Stimulated activated naive CD8-positive, alpha-beta T cell treated with anti-CD3 and anti-CD28 coated beads, Interleukin-15, Interleukin-2, amounts not matched to agents 100 ng/mL and 50 ng/mL, for 24 hours (primary cell): ENCODE data around the gene NFKB1.
"Not testable (repeated sequence)": the region's sequence is repeated elsewhere in the genome, so short reads cannot be mapped to it uniquely, and the experiment has no call there.

Experiments
- H3K27ac Mint-ChIP-seq: one replicate; pipeline ENCODE4 v1.8.0; 2021; ENCODE audit warnings: mild to moderate bottlenecking, mixed read lengths
- H3K27me3 Mint-ChIP-seq: one replicate; pipeline ENCODE4 v1.8.0; 2021; ENCODE audit warnings: mixed read lengths
- H3K36me3 Mint-ChIP-seq: one replicate; pipeline ENCODE4 v1.8.0; 2021; ENCODE audit warnings: low read depth, mixed read lengths
- H3K4me1 Mint-ChIP-seq: one replicate; pipeline ENCODE4 v1.8.0; 2021; ENCODE audit warnings: low read depth, mixed read lengths
- H3K4me3 Mint-ChIP-seq: one replicate; pipeline ENCODE4 v1.8.0; 2021; ENCODE audit warnings: mild to moderate bottlenecking, mixed read lengths
- H3K9me3 Mint-ChIP-seq: one replicate; pipeline ENCODE4 v1.8.0; 2021; ENCODE audit warnings: mixed read lengths

Gene NFKB1

DNA sequence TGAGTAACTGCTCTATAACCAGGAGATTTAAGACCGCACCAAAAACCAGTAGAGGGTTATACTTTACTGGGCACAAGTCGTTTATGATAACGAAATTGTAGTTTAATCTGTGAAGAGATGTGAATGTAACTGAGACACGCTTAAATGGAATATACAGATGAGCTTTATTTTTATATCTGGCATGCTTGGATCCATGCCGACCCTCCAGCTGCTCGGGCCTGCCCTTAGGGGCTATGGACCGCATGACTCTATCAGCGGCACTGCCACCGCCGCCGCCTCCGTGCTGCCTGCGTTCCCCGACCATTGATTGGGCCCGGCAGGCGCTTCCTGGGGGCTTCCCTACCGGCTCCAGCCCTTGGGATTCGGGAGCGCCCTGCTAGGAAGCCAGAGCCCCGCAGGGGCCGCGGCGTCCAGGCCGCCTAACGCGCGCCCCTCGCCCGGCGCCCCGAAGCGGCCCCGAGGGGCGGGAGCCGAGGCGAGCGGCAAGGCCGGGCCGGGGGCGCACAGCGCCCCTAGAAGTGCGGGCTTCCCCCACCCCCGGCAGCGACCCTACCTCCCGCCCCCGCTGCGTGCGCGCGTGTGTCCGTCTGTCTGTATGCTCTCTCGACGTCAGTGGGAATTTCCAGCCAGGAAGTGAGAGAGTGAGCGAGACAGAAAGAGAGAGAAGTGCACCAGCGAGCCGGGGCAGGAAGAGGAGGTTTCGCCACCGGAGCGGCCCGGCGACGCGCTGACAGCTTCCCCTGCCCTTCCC, at the start of gene NFKB1:
Gene NFKB1 (plus strand): TSS at position 664 of the 751 bp plus-strand sequence. CDS start 24,160 bp downstream, outside the sequence.
- H3K4me1 Mint-ChIP-seq, result peaks cover 45% of the 10 kb centered on the region
- no peaks in the 10 kb centered on the region for H3K27me3 Mint-ChIP-seq
- H3K9me3 Mint-ChIP-seq, result peaks cover 9% of the 10 kb centered on the region
- H3K27ac Mint-ChIP-seq, result peak within 1 kb of the TSS; percentile 94
- peaks cover 44% of the 10 kb centered on the region for H3K36me3 Mint-ChIP-seq
- peak within 1 kb of the TSS; percentile 97 for H3K4me3 Mint-ChIP-seq

DNA sequence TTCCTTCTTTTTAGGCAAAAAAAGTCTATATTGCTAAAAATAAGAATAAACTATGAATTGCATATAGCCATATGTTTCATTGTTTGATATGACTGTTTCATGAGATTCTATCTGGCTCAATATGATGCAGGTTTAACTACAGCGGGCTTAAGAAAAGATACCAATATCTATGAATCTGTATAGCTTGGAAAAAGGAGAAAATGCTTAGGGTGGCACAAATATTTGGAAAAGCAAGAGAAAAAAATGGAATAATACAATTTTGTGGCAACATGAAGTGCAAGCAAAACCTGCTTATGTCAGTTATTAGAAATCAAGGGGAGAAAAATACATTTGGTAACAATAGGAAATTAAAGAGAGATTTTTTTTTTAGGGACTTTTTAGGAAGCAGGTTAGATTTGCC, 48.3 kb upstream of the NFKB1 start:
- H3K36me3 Mint-ChIP-seq, result no peaks in the 10 kb centered on the region
- peak overlapping the region; percentile 65 for H3K27ac Mint-ChIP-seq
- H3K4me3 Mint-ChIP-seq, result no peak overlapping the region
- peaks cover 65% of the 10 kb centered on the region for H3K4me1 Mint-ChIP-seq
- no peaks in the 10 kb centered on the region for H3K9me3 Mint-ChIP-seq
- no peaks in the 10 kb centered on the region for H3K27me3 Mint-ChIP-seq

DNA sequence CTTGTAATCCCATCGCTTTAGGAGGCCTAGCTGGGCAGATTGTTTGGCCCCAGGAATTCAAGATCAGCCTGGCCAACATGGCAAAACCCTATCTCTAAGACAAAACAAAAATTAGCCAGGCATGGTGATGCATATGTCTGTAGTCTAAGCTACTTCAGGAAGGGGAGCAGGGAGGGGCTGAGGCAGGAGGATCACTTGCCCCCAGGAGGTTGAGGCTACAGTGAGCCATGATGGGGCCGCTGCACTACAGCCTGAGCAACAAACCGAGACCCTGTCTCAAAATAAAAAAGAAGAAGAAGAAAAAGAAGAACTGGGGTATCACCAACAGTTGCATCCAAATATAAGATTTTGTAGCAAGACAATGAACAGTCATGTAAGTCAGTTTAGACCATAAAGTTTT, 47.3 kb upstream of the NFKB1 start:
- no peak overlapping the region for H3K4me3 Mint-ChIP-seq
- no peaks in the 10 kb centered on the region for H3K9me3 Mint-ChIP-seq
- no peaks in the 10 kb centered on the region for H3K36me3 Mint-ChIP-seq
- H3K27me3 Mint-ChIP-seq, result no peaks in the 10 kb centered on the region
- H3K27ac Mint-ChIP-seq, result no peak overlapping the region
- H3K4me1 Mint-ChIP-seq, result peaks cover 59% of the 10 kb centered on the region

- H3K36me3 Mint-ChIP-seq, result no peaks in the 10 kb centered on the region
- no peaks in the 10 kb centered on the region for H3K9me3 Mint-ChIP-seq
- H3K27me3 Mint-ChIP-seq, result no peaks in the 10 kb centered on the region
- no peak overlapping the region for H3K27ac Mint-ChIP-seq
- peaks cover 59% of the 10 kb centered on the region for H3K4me1 Mint-ChIP-seq
- no peak overlapping the region for H3K4me3 Mint-ChIP-seq
These were observed 46.9 kb upstream of the NFKB1 start for GRCh38 chr4:102454268-102454667.

- Mint-ChIP-seq H3K4me3 (no peak overlapping the region), H3K9me3 (peaks cover 6% of the 10 kb centered on the region), H3K27me3 (no peaks in the 10 kb centered on the region), H3K4me1 (peaks cover 52% of the 10 kb centered on the region), H3K27ac (no peak overlapping the region), H3K36me3 (no peaks in the 10 kb centered on the region)
These were observed 46.0 kb upstream of the NFKB1 start for GRCh38 chr4:102454981-102455685.

- H3K27me3 Mint-ChIP-seq, result no peaks in the 10 kb centered on the region
These were observed 45.4 kb upstream of the NFKB1 start for GRCh38 chr4:102455750-102456149.

GRCh38 chr4:102466298-102466697, 34.9 kb upstream of the NFKB1 start:
- Mint-ChIP-seq H3K27ac (no peak overlapping the region), H3K27me3 (no peaks in the 10 kb centered on the region), H3K36me3 (no peaks in the 10 kb centered on the region), H3K4me3 (no peak overlapping the region), H3K4me1 (peaks cover 26% of the 10 kb centered on the region), H3K9me3 (peaks cover 10% of the 10 kb centered on the region)

More at GRCh38 chr4:102455750-102456149, 45.4 kb upstream of the NFKB1 start:
- Mint-ChIP-seq H3K27ac (no peak overlapping the region), H3K36me3 (no peaks in the 10 kb centered on the region), H3K4me3 (no peak overlapping the region), H3K4me1 (peaks cover 47% of the 10 kb centered on the region), H3K9me3 (peaks cover 7% of the 10 kb centered on the region)

- Mint-ChIP-seq H3K27ac (no peak overlapping the region), H3K4me1 (peaks cover 23% of the 10 kb centered on the region), H3K9me3 (no peaks in the 10 kb centered on the region), H3K36me3 (no peaks in the 10 kb centered on the region), H3K4me3 (no peak overlapping the region), H3K27me3 (no peaks in the 10 kb centered on the region)
These were observed 31.4 kb upstream of the NFKB1 start for GRCh38 chr4:102469806-102470205.

GRCh38 chr4:102472441-102473013, 28.6 kb upstream of the NFKB1 start:
- Mint-ChIP-seq H3K4me1 (peaks cover 13% of the 10 kb centered on the region), H3K27ac (no peak overlapping the region), H3K4me3 (no peak overlapping the region), H3K9me3 (peaks cover 12% of the 10 kb centered on the region), H3K36me3 (no peaks in the 10 kb centered on the region), H3K27me3 (no peaks in the 10 kb centered on the region)

DNA sequence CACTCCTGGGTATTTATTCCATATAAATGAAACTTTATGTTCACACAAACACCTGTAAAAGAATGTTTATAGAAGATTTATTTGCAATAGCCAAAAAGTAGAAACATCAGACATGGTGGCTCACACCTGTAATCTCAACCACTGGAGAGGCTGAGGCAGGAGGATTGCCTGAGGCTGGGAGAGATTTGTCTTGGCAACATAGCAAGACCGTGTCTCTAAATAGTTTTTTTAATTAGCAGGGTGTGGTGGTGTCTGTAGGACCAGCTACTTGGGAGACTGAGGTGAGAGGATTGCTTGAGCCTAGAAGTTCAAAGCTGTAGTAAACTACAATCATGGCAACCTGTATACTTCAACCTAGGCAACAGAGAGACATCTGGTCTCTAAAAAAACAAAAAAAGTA, 27.7 kb upstream of the NFKB1 start:
- Mint-ChIP-seq H3K9me3 (peaks cover 13% of the 10 kb centered on the region), H3K27me3 (no peaks in the 10 kb centered on the region), H3K27ac (no peak overlapping the region), H3K36me3 (no peaks in the 10 kb centered on the region), H3K4me1 (peaks cover 13% of the 10 kb centered on the region), H3K4me3 (no peak overlapping the region)

GRCh38 chr4:102474736-102475504, 26.2 kb upstream of the NFKB1 start:
- Mint-ChIP-seq H3K27ac (no peak overlapping the region), H3K27me3 (no peaks in the 10 kb centered on the region), H3K4me3 (no peak overlapping the region), H3K9me3 (peaks cover 20% of the 10 kb centered on the region), H3K36me3 (no peaks in the 10 kb centered on the region), H3K4me1 (peaks cover 6% of the 10 kb centered on the region)

- Mint-ChIP-seq H3K36me3 (no peaks in the 10 kb centered on the region), H3K9me3 (peaks cover 20% of the 10 kb centered on the region), H3K4me1 (no peaks in the 10 kb centered on the region), H3K27ac (no peak overlapping the region), H3K4me3 (no peak overlapping the region), H3K27me3 (no peaks in the 10 kb centered on the region)
These were observed 23.5 kb upstream of the NFKB1 start for GRCh38 chr4:102477657-102478056.

- peaks cover 20% of the 10 kb centered on the region for H3K9me3 Mint-ChIP-seq
- H3K4me3 Mint-ChIP-seq, result no peak overlapping the region
- no peaks in the 10 kb centered on the region for H3K27me3 Mint-ChIP-seq
- H3K27ac Mint-ChIP-seq, result no peak overlapping the region
- H3K4me1 Mint-ChIP-seq, result no peaks in the 10 kb centered on the region
- no peaks in the 10 kb centered on the region for H3K36me3 Mint-ChIP-seq
These were observed 23.0 kb upstream of the NFKB1 start for GRCh38 chr4:102478186-102478585.

DNA sequence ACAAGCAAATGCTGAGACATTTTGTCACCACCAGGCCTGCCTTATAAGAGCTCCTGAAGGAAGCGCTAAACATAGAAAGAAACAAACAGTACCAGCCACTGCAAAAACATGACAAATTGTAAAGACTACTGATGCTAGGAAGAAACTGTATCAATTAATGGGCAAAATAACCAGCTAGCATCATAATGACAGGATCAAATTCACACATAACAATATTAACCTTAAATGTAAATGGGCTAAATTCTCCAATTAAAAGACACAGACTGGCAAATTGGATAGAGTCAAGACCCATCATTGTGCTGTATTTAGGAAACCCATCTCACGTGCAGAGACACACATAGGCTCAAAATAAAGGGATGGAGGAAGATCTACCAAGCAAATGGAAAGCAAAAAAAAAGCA, 21.3 kb upstream of the NFKB1 start:
- not testable (repeated sequence) for H3K27me3 Mint-ChIP-seq, H3K4me3 Mint-ChIP-seq, H3K27ac Mint-ChIP-seq, H3K36me3 Mint-ChIP-seq, H3K4me1 Mint-ChIP-seq
- H3K9me3 Mint-ChIP-seq, result peaks cover 20% of the 10 kb centered on the region

- Mint-ChIP-seq H3K9me3 (peaks cover 14% of the 10 kb centered on the region), H3K36me3 (no peaks in the 10 kb centered on the region), H3K4me1 (peaks cover 8% of the 10 kb centered on the region), H3K27ac (no peak overlapping the region), H3K4me3 (no peak overlapping the region), H3K27me3 (no peaks in the 10 kb centered on the region)
These were observed 18.0 kb upstream of the NFKB1 start for GRCh38 chr4:102483120-102483519.
